Measurements from ENCODE around the gene ARHGEF6.

- TF ChIP-seq REST (IDR thresholded peaks at IDR 0.05; ENCODE audit: insufficient read depth in 1 of 2, low read depth in 2 of 2, low read length in 2 of 2) = no peak
- no peak for TF ChIP-seq FOXP2 (optimal IDR thresholded peaks at IDR 0.05; ENCODE audit: borderline replicate concordance, extremely low read depth, extremely low read length, insufficient read depth)
These were observed 114.6 kb downstream of the ARHGEF6 start for GRCh38 chrX:136666088-136666487.
